Calu3 (cell line): Measurements from ENCODE around the gene RAB5IF. TPM values are rescaled to one million over a fixed set of nuclear protein-coding genes. Genes with fewer than 3 reads are reported as not detected.

ENCODE experiments used
- BruUV-seq: library from RNA; stranded (reverse); fragments of 400-500 nt; replicated peaks from 2 replicates; lab custom pipeline; 2021; lab: Mats Ljungman, UMichigan
- CTCF ChIA-PET: fragments of 300-600 bp; sonication (Branson Sonifier 250); formaldehyde crosslinking; loops from one replicate; lab custom pipeline; 2022; ENCODE audit warnings: antibody characterized with exemption; lab: Charles Lee
- DNase-seq: peaks from one replicate; pipeline ENCODE4 v3.0.0; 2022
- H3K27ac Mint-ChIP-seq: one replicate; pipeline ENCODE4 v1.8.0; 2022; ENCODE audit warnings: mixed read lengths; ENCODE audit not compliant: unreplicated experiment
- H3K27me3 Mint-ChIP-seq: one replicate; pipeline ENCODE4 v1.8.0; 2022; ENCODE audit warnings: mixed read lengths; ENCODE audit not compliant: unreplicated experiment
- H3K36me3 Mint-ChIP-seq: one replicate; pipeline ENCODE4 v1.8.0; 2022; ENCODE audit warnings: mild to moderate bottlenecking, moderate library complexity, mixed read lengths; ENCODE audit not compliant: insufficient read depth, unreplicated experiment
- H3K4me1 Mint-ChIP-seq: one replicate; pipeline ENCODE4 v1.8.0; 2022; ENCODE audit warnings: mild to moderate bottlenecking, low read depth, mixed read lengths; ENCODE audit not compliant: unreplicated experiment
- H3K4me3 Mint-ChIP-seq: one replicate; pipeline ENCODE4 v1.8.0; 2022; ENCODE audit warnings: mild to moderate bottlenecking, low read depth, moderate library complexity, mixed read lengths; ENCODE audit not compliant: unreplicated experiment
- H3K9me3 Mint-ChIP-seq: one replicate; pipeline ENCODE4 v1.8.0; 2022; ENCODE audit warnings: low read depth, mixed read lengths; ENCODE audit not compliant: unreplicated experiment
- intact Hi-C: fragments of 100-400 bp; cut with micrococcal nuclease; formaldehyde crosslinking; loops from one replicate; pipeline ENCODE4 v1.10.0; 2022; ENCODE audit not compliant: unreplicated experiment
- total RNA-seq: library from RNA; stranded (reverse); gene quantifications from 2 replicates; pipeline ENCODE4 v1.2.3, GENCODE V29; 2022
- TF ChIP-seq, protein P1 (sequence below): fragments of 200-600 bp; IDR thresholded peaks from one replicate; pipeline ENCODE4 v1.8.0; 2022; ENCODE audit warnings: antibody characterized with exemption; ENCODE audit not compliant: unreplicated experiment

Gene RAB5IF
- total RNA-seq, 1 experiment from 2014 or later: 235 TPM

GRCh38 chr20:36644032-36644705, 38.6 kb downstream of the RAB5IF start:
- CTCF ChIA-PET: interaction anchor here (0.6 to 0.7 kb wide), 2 partner anchors 10 to 133 kb away, joined by 3 to 17 read pairs; no protein-coding TSS in a partner anchor
- H3K4me1 Mint-ChIP-seq: peaks cover 41% of the 10 kb centered on the region

GRCh38 chr20:36644706-36645095, 39.1 kb downstream of the RAB5IF start:
- Mint-ChIP-seq H3K36me3 (peaks cover 7% of the 10 kb centered on the region), H3K27me3 (no peaks in the 10 kb centered on the region), H3K27ac (no peak overlapping the region), H3K4me3 (no peak overlapping the region), H3K4me1 (peaks cover 41% of the 10 kb centered on the region), H3K9me3 (no peaks in the 10 kb centered on the region)
- no TSS peak for BruUV-seq
- TF ChIP-seq, protein P1, sequence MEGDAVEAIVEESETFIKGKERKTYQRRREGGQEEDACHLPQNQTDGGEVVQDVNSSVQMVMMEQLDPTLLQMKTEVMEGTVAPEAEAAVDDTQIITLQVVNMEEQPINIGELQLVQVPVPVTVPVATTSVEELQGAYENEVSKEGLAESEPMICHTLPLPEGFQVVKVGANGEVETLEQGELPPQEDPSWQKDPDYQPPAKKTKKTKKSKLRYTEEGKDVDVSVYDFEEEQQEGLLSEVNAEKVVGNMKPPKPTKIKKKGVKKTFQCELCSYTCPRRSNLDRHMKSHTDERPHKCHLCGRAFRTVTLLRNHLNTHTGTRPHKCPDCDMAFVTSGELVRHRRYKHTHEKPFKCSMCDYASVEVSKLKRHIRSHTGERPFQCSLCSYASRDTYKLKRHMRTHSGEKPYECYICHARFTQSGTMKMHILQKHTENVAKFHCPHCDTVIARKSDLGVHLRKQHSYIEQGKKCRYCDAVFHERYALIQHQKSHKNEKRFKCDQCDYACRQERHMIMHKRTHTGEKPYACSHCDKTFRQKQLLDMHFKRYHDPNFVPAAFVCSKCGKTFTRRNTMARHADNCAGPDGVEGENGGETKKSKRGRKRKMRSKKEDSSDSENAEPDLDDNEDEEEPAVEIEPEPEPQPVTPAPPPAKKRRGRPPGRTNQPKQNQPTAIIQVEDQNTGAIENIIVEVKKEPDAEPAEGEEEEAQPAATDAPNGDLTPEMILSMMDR: no peak
- DNase-seq: no peak
- intact Hi-C loops: no loop called here
- CTCF ChIA-PET: interaction anchor here (0.6 to 0.7 kb wide), 2 partner anchors 9 to 16 kb away, joined by 4 to 17 read pairs; no protein-coding TSS in a partner anchor

More at GRCh38 chr20:36644032-36644705, 38.6 kb downstream of the RAB5IF start:
- Mint-ChIP-seq H3K4me3 (no peak overlapping the region), H3K27me3 (no peaks in the 10 kb centered on the region), H3K27ac (no peak overlapping the region), H3K9me3 (no peaks in the 10 kb centered on the region), H3K36me3 (peaks cover 7% of the 10 kb centered on the region)
- intact Hi-C loops: no loop called here
- DNase-seq: no peak
- BruUV-seq: no TSS peak
- TF ChIP-seq, protein P1: no peak

GRCh38 chr20:36645353-36645752, 39.8 kb downstream of the RAB5IF start:
- intact Hi-C loops: no loop called here
- Mint-ChIP-seq H3K27ac (no peak overlapping the region), H3K9me3 (no peaks in the 10 kb centered on the region), H3K36me3 (peaks cover 7% of the 10 kb centered on the region), H3K4me3 (no peak overlapping the region), H3K27me3 (no peaks in the 10 kb centered on the region), H3K4me1 (peaks cover 41% of the 10 kb centered on the region)
- CTCF ChIA-PET: no interaction called here
- no TSS peak for BruUV-seq
- DNase-seq: no peak
- TF ChIP-seq, protein P1: no peak

DNA sequence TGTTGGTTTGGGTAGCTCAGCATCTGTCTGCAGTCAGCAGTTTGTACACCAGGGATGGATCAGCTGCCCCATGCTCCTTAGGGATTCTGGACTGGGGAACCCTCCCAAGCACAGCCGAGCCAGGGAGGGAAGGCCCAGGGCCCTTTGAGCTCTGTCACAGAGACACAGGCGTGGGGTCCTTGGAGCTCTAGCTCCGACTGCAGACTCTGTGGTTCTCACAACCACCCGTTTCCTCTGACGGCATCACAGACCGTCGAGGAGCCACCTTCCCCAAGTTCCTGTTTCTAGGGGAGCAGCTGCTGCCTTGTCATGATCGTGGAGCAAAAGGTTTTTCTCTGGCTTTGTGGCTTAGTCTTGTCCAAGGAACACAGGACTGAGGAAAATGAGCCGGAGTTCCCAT, 40.4 kb downstream of the RAB5IF start, which contains the start of gene SLA2:
Gene SLA2 (minus strand): TSS at position 199 of the 400 bp plus-strand sequence. CDS start 4,861 bp downstream, outside the sequence.
- no peak for DNase-seq
- peaks cover 7% of the 10 kb centered on the region for H3K36me3 Mint-ChIP-seq
- no peaks in the 10 kb centered on the region for H3K27me3 Mint-ChIP-seq
- intact Hi-C loops: no loop called here
- TF ChIP-seq, protein P1: no peak
- CTCF ChIA-PET: no interaction called here
- H3K9me3 Mint-ChIP-seq: no peaks in the 10 kb centered on the region
- BruUV-seq: no TSS peak
- H3K27ac Mint-ChIP-seq: no peak within 1 kb of the TSS
- H3K4me3 Mint-ChIP-seq: no peak within 1 kb of the TSS
- peaks cover 41% of the 10 kb centered on the region for H3K4me1 Mint-ChIP-seq
